K562 (cell line): ENCODE results near the gene ATP1A3. TPM values are rescaled to one million over a fixed set of nuclear protein-coding genes. Genes with fewer than 3 reads are reported as not detected.

Source experiments
- BRD9 ChIP-seq: fragments of 450-650 bp; IDR thresholded peaks from 2 replicates; pipeline ENCODE4 v1.6.1; 2018; ENCODE audit warnings: low read depth; ENCODE audit not compliant: partially characterized antibody
- CEBPG ChIP-seq, 3 experiments: fragments of 200-800 bp in 1 of 3; sonication (Bioruptor generic) in 1 of 3; sonication (generic) in 1 of 3; formaldehyde crosslinking in 1 of 3; IDR thresholded peaks in 2 of 3; conservative IDR thresholded peaks in 1 of 3; 2 replicates each; pipeline versions ENCODE4 v1.6.1 to v1.8.0; 2016 to 2022; ENCODE audit warnings: missing compliant biosample characterization in 2 of 3, missing genetic modification characterization in 2 of 3, mild to moderate bottlenecking in 1 of 3, missing genetic modification reagents in 1 of 3
- CHD1 ChIP-seq: fragments of 200-600 bp; sonication (generic); IDR thresholded peaks from one replicate; pipeline ENCODE4 v1.6.1; 2012; ENCODE audit warnings: mild to moderate bottlenecking, moderate library complexity, low read length, inconsistent platforms
- HNRNPUL1 ChIP-seq: fragments of 200-400 bp; formaldehyde crosslinking; IDR thresholded peaks from 2 replicates; pipeline ENCODE4 v1.6.1; 2017; ENCODE audit warnings: low read length
- KLF16 ChIP-seq: IDR thresholded peaks from 2 replicates; pipeline ENCODE4 v1.6.1; 2016; ENCODE audit warnings: antibody characterized with exemption
- L3MBTL2 ChIP-seq: fragments of 450-650 bp; IDR thresholded peaks from 2 replicates; pipeline ENCODE4 v1.6.1; 2016; ENCODE audit warnings: mild to moderate bottlenecking, moderate library complexity
- PHF8 ChIP-seq: fragments of 200-600 bp; sonication (generic); IDR thresholded peaks from 2 replicates; pipeline ENCODE4 v1.6.1; 2012; ENCODE audit warnings: mixed run types, mild to moderate bottlenecking, inconsistent platforms, low read length, moderate library complexity, borderline replicate concordance
- SAFB2 ChIP-seq: fragments of 200-400 bp; formaldehyde crosslinking; IDR thresholded peaks from 2 replicates; pipeline ENCODE4 v1.6.1; 2018; ENCODE audit warnings: borderline replicate concordance, low read length, low read depth, moderate library complexity; ENCODE audit not compliant: severe bottlenecking
- SMAD3 ChIP-seq: fragments of 450-650 bp; formaldehyde crosslinking; conservative IDR thresholded peaks from 2 replicates; pipeline ENCODE4 v1.4.0; 2020; ENCODE audit warnings: mild to moderate bottlenecking
- TEAD4 ChIP-seq, 2 experiments: sonication (generic) in 1 of 2; formaldehyde crosslinking in 1 of 2; IDR thresholded peaks; 2 replicates each; pipeline versions ENCODE4 v1.6.1 to v1.8.0; 2012 to 2022; ENCODE audit warnings: borderline replicate concordance in 1 of 2, inconsistent platforms in 1 of 2, low read length in 1 of 2, mild to moderate bottlenecking in 1 of 2, missing genetic modification reagents in 1 of 2
- TOE1 ChIP-seq, 2 experiments: fragments of 450-650 bp in 1 of 2; sonication (generic) in 1 of 2; formaldehyde crosslinking in 1 of 2; IDR thresholded peaks; 2 replicates each; pipeline versions ENCODE4 v1.7.1 to v1.8.0; 2016 to 2022; ENCODE audit warnings: borderline replicate concordance in 2 of 2, mild to moderate bottlenecking in 2 of 2, antibody characterized with exemption in 1 of 2, inconsistent platforms in 1 of 2, low read depth in 1 of 2, missing genetic modification reagents in 1 of 2, moderate library complexity in 1 of 2
- ZBTB7A ChIP-seq: IDR thresholded peaks from 2 replicates; pipeline ENCODE4 v1.6.1; 2011; ENCODE audit warnings: low read depth, mild to moderate bottlenecking, low read length, moderate library complexity, borderline replicate concordance; ENCODE audit not compliant: control insufficient read depth
- ZNF124 ChIP-seq: sonication (generic); formaldehyde crosslinking; IDR thresholded peaks from 2 replicates; pipeline ENCODE4 v1.8.1; 2022; ENCODE audit warnings: missing genetic modification reagents
- polyA plus RNA-seq, 8 experiments: library from polyadenylated mRNA; depleted of rRNA in 4 of 8; stranded (reverse) in 5 of 8; unstranded in 3 of 8; fragments of >200 nt; fragmentation: Nextera tagmentation in 2 of 8; fragmentation: Illumina TruSeq in 1 of 8; extraction: Ambion mirVana in 2 of 8; extraction: Trizol in 1 of 8; gene quantifications; 2 replicates each; pipeline versions ENCODE4 v1.2.1 to v1.2.3, GENCODE V29; 2011 to 2014; ENCODE audit warnings: inconsistent platforms in 1 of 8, missing spikeins in 1 of 8
- total RNA-seq, 7 experiments: library from RNA; depleted of rRNA in 6 of 7; stranded (reverse); fragments of >200 nt in 6 of 7; fragmentation: Illumina TruSeq in 2 of 7; extraction: Trizol in 2 of 7; gene quantifications; 2 replicates each; pipeline versions ENCODE4 v1.2.1 to v1.2.3, GENCODE V29; 2011 to 2021; ENCODE audit warnings: low replicate concordance in 1 of 7
- TF ChIP-seq, protein P1 (sequence below): sonication (generic); formaldehyde crosslinking; IDR thresholded peaks from 2 replicates; pipeline ENCODE4 v1.8.1; 2023; ENCODE audit warnings: mild to moderate bottlenecking, missing genetic modification reagents
- TF ChIP-seq, protein P2 (sequence below): IDR thresholded peaks from 3 replicates; pipeline ENCODE4 v1.6.1; 2011; ENCODE audit warnings: borderline replicate concordance, mild to moderate bottlenecking, moderate library complexity; ENCODE audit not compliant: insufficient read length; ENCODE audit errors: extremely low read depth
- TF ChIP-seq, protein P3 (sequence below), 3 experiments: IDR thresholded peaks in 2 of 3; conservative IDR thresholded peaks in 1 of 3; 2 replicates each; pipeline ENCODE4 v1.5.1; 2011 to 2012; ENCODE audit warnings: low read length in 3 of 3, mild to moderate bottlenecking in 3 of 3, control low read depth in 2 of 3, improper control_type of control experiment in 1 of 3, inconsistent platforms in 1 of 3, low read depth in 1 of 3, mixed read lengths in 1 of 3, moderate library complexity in 1 of 3; ENCODE audit not compliant: insufficient read depth in 2 of 3
- TF ChIP-seq, protein P4 (sequence below): sonication (generic); formaldehyde crosslinking; IDR thresholded peaks from 2 replicates; pipeline ENCODE4 v1.9.0; 2022; ENCODE audit warnings: mild to moderate bottlenecking, missing genetic modification reagents

Gene ATP1A3
- total and polyA plus RNA-seq, 9 of the 15 experiments (the other 6 are each of a cell fraction or from before 2014, with no cell fraction given) = 0.03 to 1.0 (median 0.17) TPM; not detected in 3

DNA sequence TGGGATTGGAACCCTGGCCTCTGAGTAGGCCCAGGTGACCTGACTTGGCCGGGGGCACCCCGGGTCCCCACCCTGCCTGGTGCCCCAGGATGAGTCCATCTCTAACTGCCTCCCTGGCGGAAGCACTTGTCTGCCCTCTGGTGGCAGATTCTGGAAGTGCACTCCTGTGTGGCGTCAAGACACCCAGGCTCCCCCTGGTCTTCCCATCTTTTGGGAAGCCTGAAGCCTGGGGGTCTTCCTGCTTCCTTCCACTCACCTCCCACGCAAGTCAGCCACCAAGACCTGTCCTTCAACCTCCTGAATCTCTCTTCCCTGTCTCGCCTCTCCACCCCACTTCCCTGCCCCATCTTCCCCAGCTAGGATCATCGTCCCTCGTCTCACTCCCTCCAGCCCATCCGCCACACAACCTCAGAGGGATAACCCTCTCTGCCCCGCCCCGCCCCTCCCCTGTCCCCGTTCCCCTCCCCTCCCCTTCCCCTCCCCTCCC, 42.3 kb downstream of the ATP1A3 start (continued):
- no peak for TF ChIP-seq CHD1
- TF ChIP-seq L3MBTL2 = peak; percentile 54
- TF ChIP-seq, protein P1, sequence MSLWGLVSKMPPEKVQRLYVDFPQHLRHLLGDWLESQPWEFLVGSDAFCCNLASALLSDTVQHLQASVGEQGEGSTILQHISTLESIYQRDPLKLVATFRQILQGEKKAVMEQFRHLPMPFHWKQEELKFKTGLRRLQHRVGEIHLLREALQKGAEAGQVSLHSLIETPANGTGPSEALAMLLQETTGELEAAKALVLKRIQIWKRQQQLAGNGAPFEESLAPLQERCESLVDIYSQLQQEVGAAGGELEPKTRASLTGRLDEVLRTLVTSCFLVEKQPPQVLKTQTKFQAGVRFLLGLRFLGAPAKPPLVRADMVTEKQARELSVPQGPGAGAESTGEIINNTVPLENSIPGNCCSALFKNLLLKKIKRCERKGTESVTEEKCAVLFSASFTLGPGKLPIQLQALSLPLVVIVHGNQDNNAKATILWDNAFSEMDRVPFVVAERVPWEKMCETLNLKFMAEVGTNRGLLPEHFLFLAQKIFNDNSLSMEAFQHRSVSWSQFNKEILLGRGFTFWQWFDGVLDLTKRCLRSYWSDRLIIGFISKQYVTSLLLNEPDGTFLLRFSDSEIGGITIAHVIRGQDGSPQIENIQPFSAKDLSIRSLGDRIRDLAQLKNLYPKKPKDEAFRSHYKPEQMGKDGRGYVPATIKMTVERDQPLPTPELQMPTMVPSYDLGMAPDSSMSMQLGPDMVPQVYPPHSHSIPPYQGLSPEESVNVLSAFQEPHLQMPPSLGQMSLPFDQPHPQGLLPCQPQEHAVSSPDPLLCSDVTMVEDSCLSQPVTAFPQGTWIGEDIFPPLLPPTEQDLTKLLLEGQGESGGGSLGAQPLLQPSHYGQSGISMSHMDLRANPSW (CRISPR knock-in tag) = no peak
- no peak for TF ChIP-seq TEAD4 (IDR thresholded peaks at IDR 0.05; ENCODE audit: low read length)
- TF ChIP-seq TEAD4 (CRISPR knock-in tag; IDR thresholded peaks at IDR 0.05; ENCODE audit: borderline replicate concordance) = no peak
- TF ChIP-seq, protein P2, sequence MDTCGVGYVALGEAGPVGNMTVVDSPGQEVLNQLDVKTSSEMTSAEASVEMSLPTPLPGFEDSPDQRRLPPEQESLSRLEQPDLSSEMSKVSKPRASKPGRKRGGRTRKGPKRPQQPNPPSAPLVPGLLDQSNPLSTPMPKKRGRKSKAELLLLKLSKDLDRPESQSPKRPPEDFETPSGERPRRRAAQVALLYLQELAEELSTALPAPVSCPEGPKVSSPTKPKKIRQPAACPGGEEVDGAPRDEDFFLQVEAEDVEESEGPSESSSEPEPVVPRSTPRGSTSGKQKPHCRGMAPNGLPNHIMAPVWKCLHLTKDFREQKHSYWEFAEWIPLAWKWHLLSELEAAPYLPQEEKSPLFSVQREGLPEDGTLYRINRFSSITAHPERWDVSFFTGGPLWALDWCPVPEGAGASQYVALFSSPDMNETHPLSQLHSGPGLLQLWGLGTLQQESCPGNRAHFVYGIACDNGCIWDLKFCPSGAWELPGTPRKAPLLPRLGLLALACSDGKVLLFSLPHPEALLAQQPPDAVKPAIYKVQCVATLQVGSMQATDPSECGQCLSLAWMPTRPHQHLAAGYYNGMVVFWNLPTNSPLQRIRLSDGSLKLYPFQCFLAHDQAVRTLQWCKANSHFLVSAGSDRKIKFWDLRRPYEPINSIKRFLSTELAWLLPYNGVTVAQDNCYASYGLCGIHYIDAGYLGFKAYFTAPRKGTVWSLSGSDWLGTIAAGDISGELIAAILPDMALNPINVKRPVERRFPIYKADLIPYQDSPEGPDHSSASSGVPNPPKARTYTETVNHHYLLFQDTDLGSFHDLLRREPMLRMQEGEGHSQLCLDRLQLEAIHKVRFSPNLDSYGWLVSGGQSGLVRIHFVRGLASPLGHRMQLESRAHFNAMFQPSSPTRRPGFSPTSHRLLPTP = no peak
- 0 out of 2 replicates have a peak, but pooled peaks have one; percentile 33 for TF ChIP-seq TOE1 (IDR thresholded peaks at IDR 0.05; ENCODE audit: borderline replicate concordance)
- no peak for TF ChIP-seq TOE1 (CRISPR knock-in tag; IDR thresholded peaks at IDR 0.05; ENCODE audit: borderline replicate concordance, low read depth)
- no peak for TF ChIP-seq SMAD3 (CRISPR knock-in tag)
- no peak for TF ChIP-seq HNRNPUL1
- no peak for TF ChIP-seq SAFB2
- peak; percentile 62; the same call in 1 of the 2 replicates for TF ChIP-seq ZBTB7A
- TF ChIP-seq, protein P3, sequence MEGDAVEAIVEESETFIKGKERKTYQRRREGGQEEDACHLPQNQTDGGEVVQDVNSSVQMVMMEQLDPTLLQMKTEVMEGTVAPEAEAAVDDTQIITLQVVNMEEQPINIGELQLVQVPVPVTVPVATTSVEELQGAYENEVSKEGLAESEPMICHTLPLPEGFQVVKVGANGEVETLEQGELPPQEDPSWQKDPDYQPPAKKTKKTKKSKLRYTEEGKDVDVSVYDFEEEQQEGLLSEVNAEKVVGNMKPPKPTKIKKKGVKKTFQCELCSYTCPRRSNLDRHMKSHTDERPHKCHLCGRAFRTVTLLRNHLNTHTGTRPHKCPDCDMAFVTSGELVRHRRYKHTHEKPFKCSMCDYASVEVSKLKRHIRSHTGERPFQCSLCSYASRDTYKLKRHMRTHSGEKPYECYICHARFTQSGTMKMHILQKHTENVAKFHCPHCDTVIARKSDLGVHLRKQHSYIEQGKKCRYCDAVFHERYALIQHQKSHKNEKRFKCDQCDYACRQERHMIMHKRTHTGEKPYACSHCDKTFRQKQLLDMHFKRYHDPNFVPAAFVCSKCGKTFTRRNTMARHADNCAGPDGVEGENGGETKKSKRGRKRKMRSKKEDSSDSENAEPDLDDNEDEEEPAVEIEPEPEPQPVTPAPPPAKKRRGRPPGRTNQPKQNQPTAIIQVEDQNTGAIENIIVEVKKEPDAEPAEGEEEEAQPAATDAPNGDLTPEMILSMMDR (IDR thresholded peaks at IDR 0.05 in 2 of 3, conservative IDR thresholded peaks at IDR 0.05 in 1 of 3; ENCODE audit: insufficient read depth in 2 of 3, low read depth in 1 of 3, low read length in 3 of 3) = peak; percentile 93 to 95 (median 94)
- no peak for TF ChIP-seq CEBPG (CRISPR knock-in tag; IDR thresholded peaks at IDR 0.05)
- TF ChIP-seq CEBPG (tag; conservative IDR thresholded peaks at IDR 0.05 in 1 of 2, IDR thresholded peaks at IDR 0.05 in 1 of 2) = no peak
- TF ChIP-seq, protein P4, sequence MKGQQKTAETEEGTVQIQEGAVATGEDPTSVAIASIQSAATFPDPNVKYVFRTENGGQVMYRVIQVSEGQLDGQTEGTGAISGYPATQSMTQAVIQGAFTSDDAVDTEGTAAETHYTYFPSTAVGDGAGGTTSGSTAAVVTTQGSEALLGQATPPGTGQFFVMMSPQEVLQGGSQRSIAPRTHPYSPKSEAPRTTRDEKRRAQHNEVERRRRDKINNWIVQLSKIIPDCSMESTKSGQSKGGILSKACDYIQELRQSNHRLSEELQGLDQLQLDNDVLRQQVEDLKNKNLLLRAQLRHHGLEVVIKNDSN (CRISPR knock-in tag) = no peak
- 0 out of 2 replicates have a peak, but pooled peaks have one; percentile 34 for TF ChIP-seq KLF16
- TF ChIP-seq ZNF124 = no peak
- no peak for TF ChIP-seq BRD9
- TF ChIP-seq PHF8 = no peak
